NCI-H146 (cell line): ENCODE measurements around the gene ZNG1C.
"Not testable (repeated sequence)": the region's sequence is repeated elsewhere in the genome, so short reads cannot be mapped to it uniquely, and the experiment has no call there.

Source experiments
- DNase-seq: peaks from one replicate; lab custom pipeline; 2025; lab: John Stamatoyannopoulos, UW

ZNG1C gene

GRCh38 chr9:68241683-68242082, at the start of gene ZNG1C:
Gene ZNG1C, plus strand, starts transcription at chr9:68241983. Its CDS starts 49 bp downstream, at chr9:68242032.
- not testable (repeated sequence) for DNase-seq

- DNase-seq, result not testable (repeated sequence)
Measured at GRCh38 chr9:68242437-68242836, 654 bp downstream of the ZNG1C start.

- not testable (repeated sequence) for DNase-seq
Measured at GRCh38 chr9:68281041-68281440, 39.3 kb downstream of the ZNG1C start.

- DNase-seq, result not testable (repeated sequence)
Measured at GRCh38 chr9:68302567-68302966, 60.8 kb downstream of the ZNG1C start, which contains the start of gene FOXD4L3. Gene FOXD4L3, plus strand, starts transcription at chr9:68302867. Its CDS starts 85 bp downstream, at chr9:68302952.

GRCh38 chr9:68303771-68304170, 62.0 kb downstream of the ZNG1C start:
- DNase-seq, result not testable (repeated sequence)

GRCh38 chr9:68304212-68304611, 62.4 kb downstream of the ZNG1C start:
- not testable (repeated sequence) for DNase-seq

GRCh38 chr9:68304777-68305176, 63.0 kb downstream of the ZNG1C start:
- not testable (repeated sequence) for DNase-seq

- DNase-seq, result not testable (repeated sequence)
Measured at GRCh38 chr9:68305680-68306285, 64.0 kb downstream of the ZNG1C start.

GRCh38 chr9:68306391-68306964, 64.7 kb downstream of the ZNG1C start:
- not testable (repeated sequence) for DNase-seq

GRCh38 chr9:68307127-68307526, 65.3 kb downstream of the ZNG1C start:
- not testable (repeated sequence) for DNase-seq

- DNase-seq, result not testable (repeated sequence)
Measured at GRCh38 chr9:68307654-68308053, 65.9 kb downstream of the ZNG1C start.

- not testable (repeated sequence) for DNase-seq
Measured at GRCh38 chr9:68311208-68311607, 69.4 kb downstream of the ZNG1C start.

- not testable (repeated sequence) for DNase-seq
Measured at GRCh38 chr9:68318209-68318608, 76.4 kb downstream of the ZNG1C start.

GRCh38 chr9:68323749-68324148, 82.0 kb downstream of the ZNG1C start:
- not testable (repeated sequence) for DNase-seq

- not testable (repeated sequence) for DNase-seq
Measured at GRCh38 chr9:68324518-68324917, 82.7 kb downstream of the ZNG1C start.

- DNase-seq, result not testable (repeated sequence)
Measured at GRCh38 chr9:68329106-68329505, 87.3 kb downstream of the ZNG1C start.

GRCh38 chr9:68330531-68331173, 88.9 kb downstream of the ZNG1C start:
- not testable (repeated sequence) for DNase-seq

- DNase-seq, result not testable (repeated sequence)
Measured at GRCh38 chr9:68332122-68332521, 90.3 kb downstream of the ZNG1C start.

GRCh38 chr9:68335935-68336334, 94.2 kb downstream of the ZNG1C start:
- DNase-seq, result not testable (repeated sequence)

- not testable (repeated sequence) for DNase-seq
Measured at GRCh38 chr9:68336639-68337339, 95.0 kb downstream of the ZNG1C start.

- DNase-seq, result not testable (repeated sequence)
Measured at GRCh38 chr9:68338000-68338399, 96.2 kb downstream of the ZNG1C start.
